SU-DHL-6 (cell line): Measurements from ENCODE around the gene LEKR1.

Experiments used
- CTCF ChIP-seq: fragments of 200-600 bp; sonication (generic); IDR thresholded peaks from one replicate; pipeline ENCODE4 v1.5.1; 2017; ENCODE audit warnings: antibody characterized with exemption, mild to moderate bottlenecking, low read length, moderate library complexity; ENCODE audit not compliant: insufficient read depth, poor library complexity, severe bottlenecking
- EZH2phosphoT487 ChIP-seq: fragments of 200-600 bp; sonication (generic), shearing (Covaris generic); conservative IDR thresholded peaks from 2 replicates; pipeline ENCODE4 v1.6.1; 2018; ENCODE audit warnings: mild to moderate bottlenecking, antibody characterized with exemption, low read length, moderate library complexity, mixed read lengths

- TF ChIP-seq CTCF (no peak), EZH2phosphoT487 (no peak)
Observed at GRCh38 chr3:157079676-157080369, 253.7 kb downstream of the LEKR1 start.
